NCI-H187 (cell line): Measurements from ENCODE around the gene TMEM62.

Experiments
- DNase-seq, 2 experiments: peaks; one replicate each; lab custom pipeline; 2025; lab: John Stamatoyannopoulos, UW

TMEM62 gene

DNA sequence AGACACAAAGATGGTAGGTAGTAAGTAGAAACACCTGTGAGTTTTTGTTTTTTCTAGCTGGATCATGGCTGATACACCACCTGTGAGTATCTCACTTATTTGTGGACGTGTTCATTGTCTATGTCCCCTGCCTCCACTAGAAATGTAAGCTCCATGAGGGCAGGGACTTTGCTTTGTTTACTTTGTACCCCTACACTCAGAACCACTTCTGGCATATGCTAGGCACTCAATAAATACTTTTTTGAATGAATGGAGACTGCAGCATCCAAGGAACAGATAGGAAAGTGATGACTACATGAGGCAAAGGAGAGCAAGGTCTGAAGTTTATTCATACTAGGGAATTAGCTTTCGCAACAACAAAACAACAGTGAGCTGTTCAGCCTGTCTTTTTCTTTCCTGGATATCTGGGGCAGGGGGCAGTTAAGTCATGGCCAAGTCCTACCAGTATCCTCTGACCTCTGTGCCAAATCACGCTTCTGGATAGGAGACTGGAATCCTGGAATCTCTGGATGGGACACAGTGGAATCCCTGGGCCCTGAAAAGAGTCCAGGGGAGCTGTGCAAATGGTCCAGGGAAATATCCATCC, 99.0 kb downstream of the TMEM62 start:
- DNase-seq = no peak
